HG03103 (cell line): ENCODE results near the gene PFDN2.

ENCODE experiments used
- ATAC-seq: cut with Tn5 transposase; IDR thresholded peaks from one replicate; pipeline ENCODE4 v1.9.1; 2021; ENCODE audit warnings: low read depth; ENCODE audit not compliant: unreplicated experiment

Gene PFDN2

GRCh38 chr1:161061419-161061818 is 56.4 kb downstream of the PFDN2 start:
- ATAC-seq, result no peak

- ATAC-seq, result no peak
Measured at GRCh38 chr1:161059293-161059692, 58.5 kb downstream of the PFDN2 start.

GRCh38 chr1:161054805-161055204 is 63.0 kb downstream of the PFDN2 start:
- ATAC-seq, result no peak

- ATAC-seq, result no peak
Measured at GRCh38 chr1:161054232-161054631, 63.6 kb downstream of the PFDN2 start.

- ATAC-seq, result no peak
Measured at GRCh38 chr1:161052899-161053298, 64.9 kb downstream of the PFDN2 start.

GRCh38 chr1:161051219-161051618 is 66.6 kb downstream of the PFDN2 start:
- ATAC-seq, result no peak
